RCC 7860 (cell line): ENCODE measurements around the gene SQOR.

Experiments
- DNase-seq: peaks from one replicate; pipeline ENCODE4 v3.0.0-alpha.2; 2015; ENCODE audit warnings: low spot score
- FAIRE-seq: peaks from 2 replicates; lab custom pipeline; 2012; peaks lifted over from hg19 to GRCh38; lab: Jason Lieb, UNC

Gene SQOR

DNA sequence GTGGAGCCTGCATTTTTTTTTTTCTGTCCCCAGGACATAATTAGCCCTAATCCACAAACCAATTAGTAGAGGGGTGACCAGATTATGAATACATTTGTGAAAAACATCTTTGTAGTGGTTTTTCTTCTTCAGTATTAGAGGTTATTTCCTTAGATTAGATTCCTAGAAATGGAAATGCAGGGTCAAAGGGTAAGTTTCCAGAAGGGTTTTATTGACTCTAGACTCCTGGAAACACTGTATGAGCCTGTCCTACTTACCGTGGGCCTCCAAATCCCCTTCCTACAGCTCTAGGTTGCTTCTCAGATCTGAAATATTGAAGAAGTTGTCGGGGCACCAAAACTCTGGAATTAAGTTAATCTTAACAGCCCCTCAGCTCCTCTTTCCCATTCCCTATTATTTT lies 22.4 kb downstream of the SQOR start:
- DNase-seq (no peak), FAIRE-seq (no peak)

DNA sequence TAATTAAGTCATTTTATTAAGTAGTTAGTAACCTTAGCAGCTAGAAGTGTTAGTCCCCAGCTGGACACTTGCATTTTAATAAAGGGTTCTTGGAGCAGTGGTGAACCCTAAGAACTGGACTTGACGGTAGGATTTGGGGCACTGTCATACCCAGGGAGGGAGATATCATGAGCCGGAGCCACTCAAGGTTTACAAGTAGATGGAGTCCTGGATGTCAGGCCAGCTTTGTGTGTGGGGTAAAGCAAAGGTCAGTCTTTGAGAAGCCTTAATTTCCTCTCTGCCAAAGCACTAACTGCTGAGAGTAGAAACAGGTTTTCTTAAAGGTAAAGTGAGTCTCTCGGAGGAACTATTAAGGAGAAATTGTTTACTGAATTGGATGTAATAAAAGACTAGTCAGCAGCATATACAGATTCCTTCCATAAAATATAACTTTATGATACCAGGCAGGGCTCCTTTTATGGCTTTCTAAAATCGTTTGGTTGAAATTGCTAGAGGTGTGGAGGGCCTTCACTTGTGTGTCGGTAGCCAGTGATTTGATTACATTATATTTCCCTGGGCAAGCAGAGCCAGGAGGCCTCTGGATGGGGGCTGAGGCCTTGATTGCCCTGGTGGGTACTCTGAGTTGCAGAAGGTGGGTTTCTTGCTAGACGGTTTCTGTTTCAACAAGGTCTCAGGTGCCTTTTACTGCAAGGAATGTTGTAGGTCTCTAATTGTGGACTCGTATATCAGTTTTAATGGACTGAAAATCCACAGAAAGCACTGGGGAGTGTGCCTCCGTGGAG lies 23.1 kb downstream of the SQOR start:
- DNase-seq (no peak), FAIRE-seq (no peak)

DNA sequence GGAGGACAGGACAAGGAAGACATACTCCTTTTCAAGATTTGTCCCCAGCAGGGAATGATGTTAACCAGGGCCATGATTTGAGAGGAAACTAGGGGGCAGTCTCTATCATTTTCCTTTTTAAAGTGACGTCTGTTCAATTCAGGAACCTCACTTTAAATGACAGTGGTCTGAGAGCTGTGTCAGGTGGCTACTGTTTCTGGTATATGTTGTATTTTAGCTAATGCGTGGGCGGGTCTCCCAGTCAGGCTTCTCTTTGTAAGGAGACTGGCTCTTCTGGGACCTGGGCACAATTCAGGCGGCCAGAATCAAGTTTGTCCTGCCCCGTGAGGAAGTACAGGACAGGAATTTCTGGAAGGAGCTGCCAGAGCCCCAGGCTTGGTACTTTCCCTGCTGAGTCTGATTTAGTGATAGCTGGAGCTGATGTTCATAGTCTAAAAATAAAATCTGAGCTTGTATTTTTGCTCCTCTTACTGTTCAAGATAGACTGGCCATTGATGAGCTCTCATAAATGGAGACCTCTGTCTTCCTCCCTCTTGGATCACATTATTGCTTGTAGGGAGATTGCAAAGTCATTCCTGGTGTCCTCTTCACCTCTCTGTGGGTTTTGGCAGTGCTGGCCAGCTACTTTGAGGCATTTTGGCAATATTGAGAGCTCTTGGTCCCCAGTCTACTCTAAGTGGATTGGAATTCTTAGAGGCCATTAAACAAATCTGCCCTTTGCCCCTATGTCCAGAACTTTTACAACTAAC lies 25.6 kb downstream of the SQOR start:
- DNase-seq (no peak), FAIRE-seq (no peak)

DNA sequence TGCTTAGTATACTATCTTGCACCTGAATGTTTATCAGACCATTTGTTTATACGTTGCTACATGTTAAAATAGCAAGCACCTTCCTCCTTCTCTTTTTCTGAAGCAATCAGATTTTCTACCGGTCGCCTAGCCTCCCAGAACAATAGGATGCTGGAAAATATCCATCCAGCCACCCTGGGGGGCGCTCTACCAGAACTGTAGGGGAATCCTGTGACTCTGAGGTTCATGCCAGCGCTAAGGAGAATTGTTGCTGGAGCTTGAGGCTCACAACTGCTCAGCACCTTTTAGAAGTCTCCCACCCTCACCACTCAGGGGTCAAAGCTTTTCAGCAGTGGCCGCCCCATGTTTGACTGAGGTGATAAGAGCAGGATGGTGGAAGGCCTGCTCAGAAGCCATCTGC lies 27.5 kb downstream of the SQOR start:
- no peak for FAIRE-seq
- no peak for DNase-seq

DNA sequence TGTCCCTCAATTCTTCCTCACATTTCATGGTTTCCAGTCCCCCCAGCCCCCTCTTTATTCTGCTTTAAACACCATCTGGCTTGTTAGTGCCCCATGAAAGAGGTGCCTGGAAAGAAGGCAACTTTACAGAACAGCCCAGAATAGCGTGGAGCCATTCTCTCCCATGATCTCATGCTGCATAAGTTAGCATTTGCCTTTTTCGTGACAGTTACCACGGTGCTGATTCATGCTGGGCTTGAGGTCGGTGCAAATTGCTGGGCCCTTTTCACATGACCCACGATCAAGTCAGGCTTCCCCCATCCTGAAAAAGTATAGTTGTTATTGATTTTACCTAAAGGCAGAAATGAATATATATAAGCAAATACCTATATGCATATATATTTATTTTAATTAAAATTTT lies 29.6 kb downstream of the SQOR start:
- FAIRE-seq (peak; percentile 65), DNase-seq (peak; percentile 30)

DNA sequence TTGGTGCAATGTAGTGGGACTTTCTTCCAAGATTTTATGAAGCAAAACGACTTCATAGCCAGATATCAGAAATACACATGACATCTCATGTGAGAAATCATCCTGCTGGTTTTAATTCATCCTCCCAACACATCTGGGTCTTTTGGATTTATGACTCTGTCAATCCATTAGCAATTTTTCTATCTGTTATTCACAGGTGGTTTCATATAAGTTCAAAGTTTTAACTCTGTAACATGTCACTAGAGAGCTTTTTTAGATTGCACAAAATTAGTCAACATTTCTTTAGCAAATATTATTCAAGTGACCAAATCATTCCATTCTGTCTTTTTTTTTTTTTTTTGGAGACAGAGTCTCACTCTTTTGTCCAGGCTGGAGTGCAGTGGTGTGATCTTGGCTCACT lies 30.4 kb downstream of the SQOR start:
- FAIRE-seq (no peak), DNase-seq (no peak)

DNA sequence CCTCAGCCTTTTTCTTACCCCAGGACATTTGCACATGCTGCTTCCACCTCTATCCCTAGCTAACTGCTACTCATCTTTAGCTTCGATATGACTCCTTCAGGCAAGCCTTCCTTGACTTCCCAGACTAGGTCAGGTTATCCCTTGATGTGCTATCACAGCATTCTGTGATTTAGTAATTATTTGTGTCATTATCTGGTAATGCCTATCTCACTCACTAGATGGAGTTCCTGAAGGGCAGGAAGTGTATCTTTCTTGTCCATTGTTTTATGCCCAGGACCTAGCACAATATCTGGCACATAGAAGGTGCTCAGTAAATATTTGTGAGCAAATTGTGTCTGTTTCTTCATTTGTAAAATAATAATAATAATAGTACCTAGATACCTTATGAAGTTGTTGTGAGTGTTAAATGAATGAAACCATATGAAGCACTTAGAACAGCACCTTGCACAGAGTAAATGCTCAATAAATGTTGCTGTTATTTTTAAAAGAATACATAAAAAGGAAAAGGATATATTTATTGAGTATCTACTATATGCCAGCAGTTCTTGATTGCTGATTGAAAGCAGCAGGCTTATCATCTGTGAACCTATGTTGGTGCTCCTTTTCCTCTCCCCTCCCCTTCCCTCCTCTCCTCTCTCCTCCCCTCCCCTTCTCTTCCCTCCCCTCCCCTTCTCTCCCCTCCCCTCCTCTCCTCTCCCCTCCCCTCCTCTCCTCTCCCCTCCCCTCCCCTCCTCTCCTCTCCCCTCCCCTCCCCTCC lies 31.5 kb downstream of the SQOR start:
- FAIRE-seq = no peak

DNA sequence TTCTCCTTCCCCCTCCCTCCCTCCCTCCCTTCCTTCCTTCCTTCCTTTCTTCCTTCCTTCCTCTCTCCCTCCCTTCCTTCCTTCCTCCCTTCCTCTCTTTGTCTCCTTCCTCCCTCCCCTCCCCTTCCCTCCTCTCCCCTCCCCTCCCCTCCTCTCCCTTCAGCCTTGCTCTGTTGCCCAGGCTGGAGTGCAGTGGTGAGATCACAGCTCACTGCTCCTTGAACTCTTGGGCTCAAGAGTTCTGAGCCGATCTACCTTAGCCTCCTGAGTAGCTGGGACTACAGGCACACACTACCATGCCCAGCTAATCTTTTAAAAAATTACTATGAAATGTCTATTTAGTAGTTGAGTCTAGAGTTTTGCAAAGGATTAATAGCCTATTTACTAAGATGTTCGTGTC lies 32.2 kb downstream of the SQOR start:
- DNase-seq (no peak), FAIRE-seq (no peak)

More for the DNA sequence above, 31.5 kb downstream of the SQOR start:
- DNase-seq = no peak

DNA sequence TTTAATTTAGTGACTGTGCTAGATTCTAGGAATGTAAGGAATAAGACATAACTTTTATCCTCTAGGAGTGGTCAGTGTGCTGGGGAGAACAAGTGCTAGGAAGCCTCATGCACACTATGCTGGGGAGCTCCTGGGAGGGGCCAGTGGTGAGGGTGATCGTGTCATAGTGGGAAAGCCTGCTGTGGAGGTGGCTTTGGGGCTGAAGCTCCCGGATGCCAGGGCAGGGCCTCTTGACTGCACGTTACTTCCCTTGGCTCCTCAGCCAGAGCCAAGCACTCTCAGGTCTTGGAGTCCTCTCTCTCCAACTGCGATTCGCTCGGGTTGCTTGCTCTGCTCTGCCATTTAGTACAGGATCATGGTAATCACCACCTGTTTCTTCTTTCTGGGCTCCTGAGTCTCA lies 33.6 kb downstream of the SQOR start:
- DNase-seq (no peak), FAIRE-seq (no peak)

DNA sequence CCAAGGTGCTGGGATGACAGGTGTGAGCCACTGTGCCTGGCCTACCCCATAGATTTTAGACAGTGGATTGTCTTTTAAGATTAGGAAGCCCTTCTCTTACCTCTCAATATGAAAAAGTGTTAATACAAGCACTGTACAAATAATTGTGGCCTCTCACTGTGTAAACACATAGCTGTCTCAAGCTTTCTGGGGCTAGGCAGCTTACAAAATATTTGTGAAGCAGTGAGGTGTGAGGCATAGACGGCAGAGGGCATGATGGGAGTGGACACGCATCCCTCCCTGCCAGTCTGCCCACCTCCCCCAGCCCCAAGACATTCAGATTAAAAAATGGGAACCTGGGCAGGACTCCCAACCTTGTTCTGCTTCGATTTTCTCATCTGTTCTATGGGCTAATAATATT lies 34.6 kb downstream of the SQOR start:
- DNase-seq = no peak
- FAIRE-seq = no peak

DNA sequence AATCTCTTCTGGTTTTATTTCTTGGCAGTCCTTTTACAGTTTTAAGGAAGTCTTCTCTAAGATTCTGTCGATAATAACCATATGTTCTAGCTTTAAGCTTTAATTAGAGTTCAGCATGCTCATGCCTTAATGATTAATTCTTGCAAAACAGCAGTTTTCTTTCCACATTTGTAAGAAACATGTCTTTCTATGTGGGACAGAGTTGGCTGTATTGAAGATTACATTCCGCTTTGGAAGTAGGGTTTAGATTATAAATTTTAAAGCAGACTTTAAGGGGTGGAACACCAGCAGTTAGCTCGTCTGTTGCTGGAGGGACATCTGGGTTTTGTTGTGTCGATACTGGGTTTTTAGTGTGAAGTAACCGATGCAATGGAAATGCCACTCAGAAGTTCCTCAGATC lies 35.3 kb downstream of the SQOR start:
- FAIRE-seq (no peak), DNase-seq (no peak)

DNA sequence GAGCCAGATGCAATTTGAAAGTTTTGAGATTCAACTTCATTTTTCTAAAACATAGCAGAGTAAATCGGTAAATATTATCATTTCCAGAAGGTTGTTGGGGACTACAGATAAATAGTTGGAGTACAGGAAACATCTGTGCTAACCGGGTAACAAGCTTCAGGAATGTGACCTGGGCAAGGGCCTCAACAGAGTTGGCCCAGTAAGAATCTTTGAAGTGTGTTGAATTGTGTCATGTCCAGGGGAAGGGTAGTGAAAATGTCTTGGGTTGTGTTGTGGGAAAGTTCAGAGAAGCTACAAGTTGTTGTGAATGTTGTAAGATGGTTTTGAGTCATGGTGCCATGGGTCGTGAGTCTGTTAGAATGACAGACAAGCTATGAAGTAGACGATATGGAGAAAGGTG lies 35.7 kb downstream of the SQOR start:
- DNase-seq = no peak
- no peak for FAIRE-seq

DNA sequence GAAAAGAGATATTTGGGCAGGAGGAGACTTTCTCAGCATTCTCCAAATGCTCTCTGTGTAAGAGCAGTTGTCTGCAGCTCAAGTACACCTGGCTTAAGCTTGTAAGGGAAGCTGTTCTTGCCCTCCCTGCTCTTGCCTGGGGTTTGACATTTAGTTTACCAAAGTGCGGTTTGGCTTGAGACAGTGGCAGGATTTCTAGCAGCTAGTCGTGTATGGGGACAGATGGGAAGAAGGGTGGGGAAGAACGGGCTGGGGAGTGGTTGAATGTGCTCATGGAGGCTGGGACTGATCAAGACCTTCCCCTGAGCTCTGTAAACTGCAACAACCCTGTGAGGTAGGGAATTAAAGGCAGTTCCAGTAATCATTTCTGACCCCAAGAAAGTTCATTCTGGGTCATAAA lies 39.8 kb downstream of the SQOR start:
- no peak for DNase-seq
- FAIRE-seq = no peak

DNA sequence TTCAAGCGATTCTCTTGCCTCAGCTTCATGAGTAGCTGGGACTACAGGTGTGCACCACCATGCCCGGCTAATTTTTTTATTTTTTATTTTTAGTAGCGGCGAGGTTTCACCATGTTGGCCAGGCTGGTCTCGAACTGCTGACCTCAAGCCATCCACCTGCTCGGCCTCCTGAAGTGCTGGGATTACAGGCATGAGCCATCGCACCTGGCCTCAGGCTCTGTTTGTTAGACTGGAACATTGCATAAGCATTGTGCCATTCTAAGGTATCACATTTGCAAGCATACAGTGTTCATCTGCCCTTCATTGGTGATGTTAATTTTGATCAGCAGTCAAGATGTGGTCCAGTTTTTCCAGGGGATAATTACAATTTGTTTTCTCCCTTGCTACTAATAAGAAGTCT lies 43.0 kb downstream of the SQOR start:
- DNase-seq (no peak), FAIRE-seq (no peak)

DNA sequence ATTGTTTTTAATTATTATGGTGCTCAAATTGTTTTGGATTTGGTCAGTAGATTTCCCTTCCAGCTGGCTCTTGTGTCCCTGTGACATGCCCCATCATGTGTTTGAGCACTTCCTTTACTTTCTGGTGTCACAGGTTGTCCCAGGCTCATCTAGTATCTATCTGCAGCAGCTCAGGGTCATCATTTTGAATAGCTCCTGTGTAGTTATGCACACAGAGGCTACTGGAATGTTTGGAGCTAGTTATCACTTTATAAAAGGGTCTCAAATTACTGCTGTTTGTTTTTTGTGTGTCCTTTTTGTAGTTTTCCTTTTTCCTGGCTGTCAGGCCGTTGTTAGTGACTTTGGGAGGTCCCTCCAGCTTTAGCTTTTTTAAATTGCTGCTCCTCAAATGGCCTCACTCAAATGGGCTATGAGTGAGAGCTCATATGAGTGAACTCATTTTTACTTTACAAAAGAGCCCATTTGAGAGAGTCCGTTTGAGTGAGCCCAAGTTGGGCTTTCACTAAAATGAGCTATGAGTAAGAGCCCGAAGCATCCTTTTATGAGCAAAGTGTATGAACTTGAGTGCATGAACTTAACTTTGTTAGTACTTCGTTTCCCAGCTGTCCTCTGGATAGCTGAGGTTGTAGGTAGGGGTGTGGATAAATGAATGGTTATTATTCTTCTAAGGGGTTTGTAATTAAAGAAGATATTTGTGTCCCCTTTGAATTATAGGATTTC lies 43.8 kb downstream of the SQOR start:
- DNase-seq (no peak), FAIRE-seq (no peak)

DNA sequence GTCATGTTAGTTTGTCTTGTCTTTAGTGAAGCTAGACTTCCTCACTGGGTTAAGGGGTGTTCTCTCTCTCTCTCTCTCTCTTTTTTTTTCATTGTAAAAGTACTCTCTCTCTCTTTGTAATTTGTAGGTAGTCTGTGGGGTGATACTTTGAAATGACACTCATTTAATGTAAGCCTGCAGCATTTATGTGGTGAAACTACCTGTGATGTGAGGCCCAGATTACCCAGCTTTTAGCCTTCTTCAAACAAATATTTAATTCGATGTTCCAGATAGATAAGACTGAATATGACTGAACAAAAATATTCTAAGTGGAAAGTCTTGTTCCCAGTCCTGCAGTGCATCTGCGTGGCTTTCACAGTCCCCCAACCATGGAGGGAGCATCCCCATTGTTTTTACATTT lies 49.7 kb downstream of the SQOR start:
- no peak for DNase-seq
- FAIRE-seq = no peak

DNA sequence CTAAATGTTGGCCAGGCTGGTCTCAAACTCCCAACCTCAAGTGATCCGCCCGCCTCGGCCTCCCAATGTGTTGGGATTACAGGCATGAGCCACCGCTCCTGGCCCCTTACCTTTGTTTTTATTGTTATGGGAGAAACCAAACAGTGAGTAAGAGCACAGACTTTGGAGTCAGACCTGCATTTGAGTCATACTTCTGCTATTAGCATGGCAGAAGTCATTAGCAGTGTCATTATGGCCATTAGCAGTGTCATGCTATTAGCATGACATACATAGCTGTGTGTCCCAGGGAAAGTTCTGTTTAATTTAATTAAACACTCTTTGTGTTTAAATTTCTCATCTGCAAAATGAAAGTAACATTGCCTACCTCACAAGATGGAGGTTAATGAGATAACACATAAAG lies 54.8 kb downstream of the SQOR start:
- FAIRE-seq (no peak), DNase-seq (no peak)

DNA sequence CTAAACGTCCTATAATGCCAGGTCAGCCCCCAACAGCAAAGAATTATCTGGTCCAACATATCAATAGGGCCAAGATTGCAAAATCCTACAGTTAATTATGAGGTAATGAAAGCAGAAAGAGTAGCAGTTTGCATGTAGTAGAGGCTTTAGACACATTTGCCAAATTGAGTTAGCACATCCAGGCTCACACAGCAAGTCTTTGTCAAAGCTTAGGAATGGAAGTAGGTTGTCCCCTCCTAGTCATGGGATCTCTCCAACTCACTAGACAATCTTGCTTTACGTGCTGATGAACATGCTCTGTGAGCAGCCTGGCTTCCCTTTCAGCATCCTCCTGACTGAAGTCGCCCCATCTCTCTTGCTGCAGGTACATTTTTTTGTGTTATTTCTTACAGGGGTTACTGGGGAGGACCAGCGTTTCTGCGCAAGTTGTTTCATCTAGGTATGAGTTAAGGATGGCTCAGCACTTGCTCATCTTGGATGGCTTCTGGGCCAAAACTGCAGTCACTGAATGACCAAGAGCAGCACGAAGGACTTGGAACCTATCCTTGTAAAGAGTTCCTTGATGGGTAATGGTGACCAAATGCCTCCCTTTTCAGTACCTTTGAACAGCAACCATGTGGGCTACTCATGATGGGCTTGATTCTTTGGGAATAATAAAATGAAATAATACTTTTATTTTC lies 55.9 kb downstream of the SQOR start:
- DNase-seq (no peak), FAIRE-seq (no peak)

DNA sequence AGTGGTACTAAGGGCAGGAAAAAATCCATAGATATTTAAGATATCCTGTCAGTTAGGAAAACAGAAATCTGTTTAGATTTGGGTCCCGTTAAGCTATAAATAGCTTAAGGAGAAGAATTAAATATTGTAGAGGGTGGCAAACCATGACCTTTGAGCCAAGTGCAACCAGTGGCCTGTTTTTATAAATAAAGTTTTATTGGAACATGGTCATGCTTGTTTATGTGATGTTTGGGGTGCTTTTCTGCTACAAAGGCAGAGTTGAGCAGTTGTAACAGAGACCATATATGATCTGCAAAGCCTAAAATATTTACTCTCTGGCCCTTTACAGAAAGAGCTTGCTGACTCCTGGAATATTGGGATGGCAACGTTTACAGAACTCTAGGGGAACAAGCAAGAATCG lies 66.3 kb downstream of the SQOR start:
- DNase-seq (no peak), FAIRE-seq (no peak)

DNA sequence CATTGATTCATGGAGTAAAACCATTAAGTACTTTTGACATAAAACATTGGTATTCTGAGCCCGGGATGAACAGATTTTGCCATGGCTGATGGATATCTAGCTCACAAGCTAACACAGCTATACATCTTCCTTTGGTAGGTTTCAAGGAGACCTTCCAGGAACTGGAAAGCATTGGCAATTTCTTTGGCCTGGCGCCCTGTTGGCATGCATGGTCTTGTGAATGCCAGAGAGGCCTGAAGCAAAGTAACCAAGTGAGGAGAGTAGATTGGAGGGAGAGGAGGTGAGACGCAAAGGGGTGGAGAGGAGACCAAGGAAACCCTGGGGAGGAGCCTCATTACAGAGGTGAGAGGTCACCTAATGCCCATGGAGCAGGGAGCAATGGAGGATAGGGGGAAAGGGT lies 67.2 kb downstream of the SQOR start:
- FAIRE-seq (no peak), DNase-seq (no peak)
